ENCODE data around the gene MINDY1. TPM values are rescaled to one million over a fixed set of nuclear protein-coding genes. Genes with fewer than 3 reads are reported as not detected.
A peak's percentile ranks its signal among the peaks of the same experiment; 100 is the strongest.

MINDY1 gene
- total and polyA plus RNA-seq, 9 of the 15 experiments (the other 6 are each of a cell fraction or from before 2014, with no cell fraction given): 0.49 to 11.0 (median 6.0) TPM

DNA sequence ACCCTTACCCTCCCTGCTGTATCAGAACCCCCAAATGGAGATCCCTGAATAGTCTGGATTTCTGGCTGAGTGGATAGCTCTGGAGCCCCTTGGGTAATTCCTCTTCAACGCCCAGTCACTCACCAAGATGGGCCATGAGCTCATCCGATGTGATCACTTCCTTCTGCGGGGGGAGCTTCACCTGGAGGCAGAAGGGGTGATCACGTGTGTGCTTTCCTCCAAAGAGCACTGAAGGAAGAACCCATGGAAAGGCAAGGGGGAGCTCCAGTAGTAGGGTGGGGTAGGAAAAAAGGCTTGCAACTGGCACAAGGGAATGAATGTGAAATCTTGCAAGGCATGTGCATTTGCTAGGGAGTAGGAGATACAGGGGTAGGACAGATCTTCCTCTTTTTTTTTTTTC, 5.1 kb downstream of the MINDY1 start (continued):
- peak; percentile 29 for TF ChIP-seq NEUROD1 (IDR thresholded peaks at IDR 0.05; ENCODE audit: borderline replicate concordance, low read depth, low read length, partially characterized antibody)
- TF ChIP-seq, protein P1, sequence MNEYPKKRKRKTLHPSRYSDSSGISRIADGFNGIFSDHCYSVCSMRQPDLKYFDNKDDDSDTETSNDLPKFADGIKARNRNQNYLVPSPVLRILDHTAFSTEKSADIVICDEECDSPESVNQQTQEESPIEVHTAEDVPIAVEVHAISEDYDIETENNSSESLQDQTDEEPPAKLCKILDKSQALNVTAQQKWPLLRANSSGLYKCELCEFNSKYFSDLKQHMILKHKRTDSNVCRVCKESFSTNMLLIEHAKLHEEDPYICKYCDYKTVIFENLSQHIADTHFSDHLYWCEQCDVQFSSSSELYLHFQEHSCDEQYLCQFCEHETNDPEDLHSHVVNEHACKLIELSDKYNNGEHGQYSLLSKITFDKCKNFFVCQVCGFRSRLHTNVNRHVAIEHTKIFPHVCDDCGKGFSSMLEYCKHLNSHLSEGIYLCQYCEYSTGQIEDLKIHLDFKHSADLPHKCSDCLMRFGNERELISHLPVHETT (CRISPR knock-in tag; conservative IDR thresholded peaks at IDR 0.05 in 1 of 2, IDR thresholded peaks at IDR 0.05 in 1 of 2): no peak
- TF ChIP-seq JUND (IDR thresholded peaks at IDR 0.05; ENCODE audit: borderline replicate concordance, low read depth, low read length): peak; percentile 90
- TF ChIP-seq JUND (tag; IDR thresholded peaks at IDR 0.05; ENCODE audit: borderline replicate concordance, low read depth, low read length): peak; percentile 83; the same call in 2 of the 3 replicates
- no peak for TF ChIP-seq XRCC4 (IDR thresholded peaks at IDR 0.05; ENCODE audit: extremely low read depth, insufficient read depth, insufficient read length)
- no peak for TF ChIP-seq PHB2 (IDR thresholded peaks at IDR 0.05; ENCODE audit: low read depth)
- peak; percentile 37; the same call in 1 of the 2 replicates for TF ChIP-seq CBFA2T2 (conservative IDR thresholded peaks at IDR 0.05)
- TF ChIP-seq ZNF3 (CRISPR knock-in tag; IDR thresholded peaks at IDR 0.05): no peak
- TF ChIP-seq, protein P2, sequence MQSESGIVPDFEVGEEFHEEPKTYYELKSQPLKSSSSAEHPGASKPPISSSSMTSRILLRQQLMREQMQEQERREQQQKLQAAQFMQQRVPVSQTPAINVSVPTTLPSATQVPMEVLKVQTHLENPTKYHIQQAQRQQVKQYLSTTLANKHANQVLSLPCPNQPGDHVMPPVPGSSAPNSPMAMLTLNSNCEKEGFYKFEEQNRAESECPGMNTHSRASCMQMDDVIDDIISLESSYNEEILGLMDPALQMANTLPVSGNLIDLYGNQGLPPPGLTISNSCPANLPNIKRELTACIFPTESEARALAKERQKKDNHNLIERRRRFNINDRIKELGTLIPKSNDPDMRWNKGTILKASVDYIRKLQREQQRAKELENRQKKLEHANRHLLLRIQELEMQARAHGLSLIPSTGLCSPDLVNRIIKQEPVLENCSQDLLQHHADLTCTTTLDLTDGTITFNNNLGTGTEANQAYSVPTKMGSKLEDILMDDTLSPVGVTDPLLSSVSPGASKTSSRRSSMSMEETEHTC (IDR thresholded peaks at IDR 0.05): no peak
- TF ChIP-seq TCF7L2 (IDR thresholded peaks at IDR 0.05; ENCODE audit: low read depth, low read length): 0 out of 2 replicates have a peak, but pooled peaks have one; percentile 53
- TF ChIP-seq, protein P3, sequence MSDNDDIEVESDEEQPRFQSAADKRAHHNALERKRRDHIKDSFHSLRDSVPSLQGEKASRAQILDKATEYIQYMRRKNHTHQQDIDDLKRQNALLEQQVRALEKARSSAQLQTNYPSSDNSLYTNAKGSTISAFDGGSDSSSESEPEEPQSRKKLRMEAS (CRISPR knock-in tag; IDR thresholded peaks at IDR 0.05): 0 out of 2 replicates have a peak, but pooled peaks have one; percentile 22
- TF ChIP-seq JUN (IDR thresholded peaks at IDR 0.05; ENCODE audit: borderline replicate concordance, low read depth, low read length): peak; percentile 97
- TF ChIP-seq JUN (CRISPR knock-in tag; IDR thresholded peaks at IDR 0.05; ENCODE audit: borderline replicate concordance): no peak
- TF ChIP-seq, protein P4, sequence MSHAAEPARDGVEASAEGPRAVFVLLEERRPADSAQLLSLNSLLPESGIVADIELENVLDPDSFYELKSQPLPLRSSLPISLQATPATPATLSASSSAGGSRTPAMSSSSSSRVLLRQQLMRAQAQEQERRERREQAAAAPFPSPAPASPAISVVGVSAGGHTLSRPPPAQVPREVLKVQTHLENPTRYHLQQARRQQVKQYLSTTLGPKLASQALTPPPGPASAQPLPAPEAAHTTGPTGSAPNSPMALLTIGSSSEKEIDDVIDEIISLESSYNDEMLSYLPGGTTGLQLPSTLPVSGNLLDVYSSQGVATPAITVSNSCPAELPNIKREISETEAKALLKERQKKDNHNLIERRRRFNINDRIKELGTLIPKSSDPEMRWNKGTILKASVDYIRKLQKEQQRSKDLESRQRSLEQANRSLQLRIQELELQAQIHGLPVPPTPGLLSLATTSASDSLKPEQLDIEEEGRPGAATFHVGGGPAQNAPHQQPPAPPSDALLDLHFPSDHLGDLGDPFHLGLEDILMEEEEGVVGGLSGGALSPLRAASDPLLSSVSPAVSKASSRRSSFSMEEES (CRISPR knock-in tag; IDR thresholded peaks at IDR 0.05): peak; percentile 49; the same call in 1 of the 2 replicates
- no peak for TF ChIP-seq SMC3 (conservative IDR thresholded peaks at IDR 0.05; ENCODE audit: insufficient read depth, low read depth, low read length)
- no peak for TF ChIP-seq ZNF23 (CRISPR knock-in tag; IDR thresholded peaks at IDR 0.05)
- no peak for TF ChIP-seq ZNF134 (CRISPR knock-in tag; conservative IDR thresholded peaks at IDR 0.05)
- no peak for TF ChIP-seq RBM14 (IDR thresholded peaks at IDR 0.05; ENCODE audit: borderline replicate concordance, insufficient read depth, low read depth, low read length)
- TF ChIP-seq JUNB (CRISPR knock-in tag; conservative IDR thresholded peaks at IDR 0.05): no peak
- TF ChIP-seq TCF3 (CRISPR knock-in tag; IDR thresholded peaks at IDR 0.05): no peak
- TF ChIP-seq PRMT5 (CRISPR knock-in tag; IDR thresholded peaks at IDR 0.05): no peak
- TF ChIP-seq EP400 (IDR thresholded peaks at IDR 0.05): peak; percentile 39
- peak; percentile 90 for TF ChIP-seq MEF2A (IDR thresholded peaks at IDR 0.05; ENCODE audit: control insufficient read depth, low read depth, low read length)
- TF ChIP-seq ARID1B (IDR thresholded peaks at IDR 0.05): peak; percentile 54
- no peak for TF ChIP-seq FOS (IDR thresholded peaks at IDR 0.05; ENCODE audit: extremely low read depth, insufficient read length)
- no peak for TF ChIP-seq ZNF696 (CRISPR knock-in tag; conservative IDR thresholded peaks at IDR 0.05)

Data from K562 (cell line).